ENCODE data around the gene SLN.

SLN gene

DNA sequence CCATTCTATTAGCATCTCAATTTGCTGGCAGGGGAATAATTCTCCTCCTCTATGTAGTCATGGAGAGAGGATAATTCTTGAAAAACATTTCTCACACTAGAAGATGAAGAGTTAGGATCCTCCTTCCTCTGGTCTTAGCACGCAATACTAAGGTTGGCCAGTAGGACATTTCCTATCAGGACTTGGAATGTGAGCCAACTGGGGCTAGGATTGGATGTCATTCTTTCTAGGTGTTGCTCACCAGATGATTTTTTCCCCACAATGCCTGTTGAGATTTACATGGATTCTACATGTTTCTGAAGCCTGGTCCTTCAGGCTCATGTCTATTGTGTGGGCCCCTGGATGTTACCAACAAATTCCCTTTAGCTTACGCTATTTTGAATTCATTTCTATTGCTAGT lies 28.0 kb downstream of the SLN start:
- peaks cover 3 to 5% of the 10 kb centered on the region in 2 donors for H3K4me1 Mint-ChIP-seq
- H3K4me3 Mint-ChIP-seq: no peak overlapping the region
- H3K9me3 Mint-ChIP-seq: no peaks in the 10 kb centered on the region
- DNase-seq: no peak
- no peaks in the 10 kb centered on the region for H3K36me3 Mint-ChIP-seq
- peaks cover 8 to 10% of the 10 kb centered on the region in 2 donors for H3K27me3 Mint-ChIP-seq
- ATAC-seq (replicated peaks): no peak
- no peak overlapping the region for H3K27ac Mint-ChIP-seq

DNA sequence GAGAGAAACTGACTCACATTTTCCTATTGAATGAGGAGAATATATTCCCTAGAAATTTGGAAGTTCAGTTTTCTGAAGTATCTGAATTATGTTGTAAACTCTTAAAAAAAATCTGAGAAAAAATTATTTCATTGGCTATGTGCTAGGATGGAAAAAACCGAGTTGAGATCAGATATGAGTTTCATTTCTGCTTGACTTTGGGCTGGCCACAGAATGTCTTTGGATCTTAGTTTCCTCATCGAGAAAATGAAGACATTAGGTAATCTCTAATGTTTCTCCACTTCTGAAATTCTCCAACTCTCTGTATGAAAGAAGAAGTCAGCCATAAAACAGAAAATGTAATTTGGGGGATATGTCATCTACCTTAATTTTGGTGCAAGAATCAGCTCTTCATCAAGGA lies 28.8 kb downstream of the SLN start:
- ATAC-seq (replicated peaks) (no peak), DNase-seq (no peak)
- Mint-ChIP-seq H3K4me1 (peaks cover 3 to 5% of the 10 kb centered on the region in 2 donors), H3K36me3 (no peaks in the 10 kb centered on the region), H3K4me3 (no peak overlapping the region), H3K27ac (no peak overlapping the region), H3K9me3 (no peaks in the 10 kb centered on the region), H3K27me3 (peaks cover 11 to 13% of the 10 kb centered on the region in 2 donors)

DNA sequence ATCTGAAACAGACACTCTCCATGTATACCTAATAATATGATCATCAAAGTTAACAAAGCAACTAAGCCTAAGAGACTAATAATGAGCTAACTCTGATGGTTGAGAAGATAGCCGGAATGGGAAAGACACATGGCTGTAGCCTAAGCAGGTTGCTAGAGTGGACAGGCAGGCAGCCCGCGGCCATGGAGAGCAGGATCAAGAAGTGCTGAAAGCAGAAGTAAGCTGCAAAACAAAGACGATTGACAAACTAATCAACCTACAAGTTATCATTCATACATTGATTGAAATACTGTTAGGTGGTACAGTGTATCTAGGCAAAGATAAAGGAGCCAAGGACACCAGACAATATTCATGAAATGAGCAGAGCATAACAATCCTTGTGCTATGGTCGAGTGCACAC lies 29.3 kb downstream of the SLN start:
- H3K4me3 Mint-ChIP-seq: no peak overlapping the region
- no peaks in the 10 kb centered on the region for H3K9me3 Mint-ChIP-seq
- H3K27ac Mint-ChIP-seq: no peak overlapping the region
- DNase-seq (no peak), ATAC-seq (replicated peaks) (no peak)
- peaks cover 8 to 13% of the 10 kb centered on the region in 2 donors for H3K27me3 Mint-ChIP-seq
- H3K4me1 Mint-ChIP-seq: peaks cover 3 to 5% of the 10 kb centered on the region in 2 donors
- no peaks in the 10 kb centered on the region for H3K36me3 Mint-ChIP-seq

DNA sequence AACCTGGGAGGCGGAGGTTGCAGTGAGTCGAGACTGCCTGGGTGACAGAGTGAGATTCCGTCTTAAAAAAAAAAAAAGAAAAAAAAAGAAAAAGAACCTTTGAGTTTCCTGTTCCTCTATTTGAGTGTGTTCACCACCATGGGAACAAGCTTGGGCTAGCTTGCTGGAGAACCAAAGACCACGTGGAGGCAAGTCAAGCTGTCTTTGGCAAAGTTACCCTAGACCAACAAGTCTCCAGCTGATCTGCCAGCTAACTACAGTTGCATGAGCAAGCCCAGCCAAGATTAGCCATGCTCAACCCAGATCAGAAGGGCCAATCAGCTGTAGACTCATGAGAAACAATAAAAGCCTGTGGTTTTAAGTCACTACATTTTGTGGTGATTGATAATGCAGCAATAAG lies 29.7 kb downstream of the SLN start:
- peaks cover 3 to 5% of the 10 kb centered on the region in 2 donors for H3K4me1 Mint-ChIP-seq
- no peak overlapping the region for H3K27ac Mint-ChIP-seq
- ATAC-seq (replicated peaks) (no peak), DNase-seq (no peak)
- no peaks in the 10 kb centered on the region for H3K9me3 Mint-ChIP-seq
- H3K27me3 Mint-ChIP-seq: peaks cover 5 to 13% of the 10 kb centered on the region in 2 donors
- no peaks in the 10 kb centered on the region for H3K36me3 Mint-ChIP-seq
- H3K4me3 Mint-ChIP-seq: no peak overlapping the region

DNA sequence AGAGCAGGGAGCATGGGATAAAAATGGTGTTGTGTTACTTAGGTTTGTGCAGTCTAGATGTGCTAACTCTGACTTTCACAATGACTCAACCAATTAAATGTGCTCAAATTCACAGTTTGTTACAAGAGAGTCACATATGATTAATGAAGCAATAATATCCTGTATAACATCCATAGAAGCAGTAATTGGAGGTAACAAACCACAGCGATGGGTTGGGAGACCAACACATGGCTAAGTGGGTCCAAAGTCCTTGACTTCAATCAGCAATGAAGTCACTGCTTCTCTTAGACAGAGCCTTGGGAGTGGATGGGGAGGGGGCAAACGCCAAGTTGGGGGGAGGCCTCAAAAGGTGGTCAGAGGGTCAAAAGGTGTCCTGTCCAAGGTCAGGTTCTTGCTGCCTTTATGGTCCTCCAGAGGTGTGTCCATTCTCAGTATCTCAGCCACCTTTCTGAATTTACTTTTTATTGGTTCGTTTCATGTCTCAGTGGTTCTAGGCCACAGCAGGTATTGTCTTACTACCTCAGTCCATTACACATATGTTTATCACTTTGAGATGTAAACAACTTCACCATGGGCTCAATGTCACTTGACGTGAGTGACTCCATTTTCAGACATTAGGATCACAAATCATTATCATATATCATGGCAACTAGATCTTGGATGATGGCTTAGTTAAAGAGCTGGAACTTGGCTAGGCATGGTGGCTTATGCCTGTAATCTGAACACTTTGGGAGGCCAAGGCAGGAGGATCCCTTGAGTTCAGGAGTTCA lies 32.4 kb downstream of the SLN start:
- Mint-ChIP-seq H3K27me3 (peaks cover 8 to 24% of the 10 kb centered on the region in 2 donors), H3K4me1 (peaks cover 3 to 5% of the 10 kb centered on the region in 2 donors), H3K36me3 (no peaks in the 10 kb centered on the region), H3K4me3 (no peak overlapping the region), H3K9me3 (no peaks in the 10 kb centered on the region), H3K27ac (no peak overlapping the region)
- ATAC-seq (replicated peaks): no peak
- no peak for DNase-seq

DNA sequence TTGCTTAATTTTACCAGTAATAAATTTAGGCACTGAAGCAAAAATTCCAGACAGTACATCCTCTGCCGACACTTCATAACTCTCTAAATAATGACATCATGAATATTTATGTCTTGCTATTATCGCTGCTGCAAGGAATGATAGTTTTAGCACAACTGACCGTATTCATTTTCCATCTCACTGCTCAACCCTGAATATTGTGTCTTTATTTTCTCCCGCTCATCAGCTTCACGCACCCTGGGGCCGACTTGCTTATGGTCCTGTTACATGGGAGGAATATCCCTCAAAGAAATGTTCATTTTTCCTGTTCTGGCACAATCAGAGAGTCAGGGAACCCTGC lies 33.3 kb downstream of the SLN start:
- H3K4me1 Mint-ChIP-seq: peaks cover 3 to 5% of the 10 kb centered on the region in 2 donors
- no peak for ATAC-seq (replicated peaks)
- H3K9me3 Mint-ChIP-seq: no peaks in the 10 kb centered on the region
- no peaks in the 10 kb centered on the region for H3K36me3 Mint-ChIP-seq
- H3K27ac Mint-ChIP-seq: no peak overlapping the region
- peaks cover 13 to 21% of the 10 kb centered on the region in 2 donors for H3K27me3 Mint-ChIP-seq
- H3K4me3 Mint-ChIP-seq: no peak overlapping the region
- DNase-seq: no peak

DNA sequence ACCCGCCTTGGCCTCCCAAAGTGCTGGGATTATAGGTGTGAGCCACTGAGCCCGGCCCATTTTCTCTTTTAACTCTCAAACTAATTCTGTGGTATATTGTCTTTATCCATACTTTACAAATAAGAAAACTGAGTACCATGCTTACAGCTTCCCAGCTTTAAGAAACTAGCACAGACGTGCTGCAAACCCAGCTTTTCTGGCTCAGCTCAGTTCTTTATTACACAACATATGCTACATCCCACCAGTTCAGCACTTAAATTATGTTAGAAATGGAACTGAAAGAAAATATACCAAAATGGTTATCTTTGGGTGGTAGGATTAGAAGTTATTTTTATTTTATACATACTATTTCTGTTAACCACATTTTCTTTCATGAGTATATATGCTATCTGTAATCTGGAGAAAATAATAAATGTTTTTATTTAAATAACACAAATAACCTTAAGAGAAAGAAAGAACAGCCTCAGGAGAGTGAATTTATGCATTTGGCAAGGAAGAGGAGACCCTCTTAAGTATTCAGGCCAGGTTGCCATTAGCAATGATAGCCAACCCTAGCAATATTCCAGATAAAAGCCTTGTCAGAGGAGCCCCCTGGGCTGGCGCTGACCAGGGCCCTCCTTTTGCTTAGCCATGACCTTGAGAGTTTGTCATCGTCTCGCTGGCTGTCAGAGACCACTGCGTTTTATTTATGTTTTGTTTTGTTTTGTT lies 33.8 kb downstream of the SLN start:
- no peak overlapping the region for H3K4me3 Mint-ChIP-seq
- H3K27ac Mint-ChIP-seq: no peak overlapping the region
- H3K36me3 Mint-ChIP-seq: no peaks in the 10 kb centered on the region
- DNase-seq (no peak), ATAC-seq (replicated peaks) (no peak)
- H3K4me1 Mint-ChIP-seq: peaks cover 3 to 5% of the 10 kb centered on the region in 2 donors
- no peaks in the 10 kb centered on the region for H3K9me3 Mint-ChIP-seq
- H3K27me3 Mint-ChIP-seq: peaks cover 13 to 21% of the 10 kb centered on the region in 2 donors

DNA sequence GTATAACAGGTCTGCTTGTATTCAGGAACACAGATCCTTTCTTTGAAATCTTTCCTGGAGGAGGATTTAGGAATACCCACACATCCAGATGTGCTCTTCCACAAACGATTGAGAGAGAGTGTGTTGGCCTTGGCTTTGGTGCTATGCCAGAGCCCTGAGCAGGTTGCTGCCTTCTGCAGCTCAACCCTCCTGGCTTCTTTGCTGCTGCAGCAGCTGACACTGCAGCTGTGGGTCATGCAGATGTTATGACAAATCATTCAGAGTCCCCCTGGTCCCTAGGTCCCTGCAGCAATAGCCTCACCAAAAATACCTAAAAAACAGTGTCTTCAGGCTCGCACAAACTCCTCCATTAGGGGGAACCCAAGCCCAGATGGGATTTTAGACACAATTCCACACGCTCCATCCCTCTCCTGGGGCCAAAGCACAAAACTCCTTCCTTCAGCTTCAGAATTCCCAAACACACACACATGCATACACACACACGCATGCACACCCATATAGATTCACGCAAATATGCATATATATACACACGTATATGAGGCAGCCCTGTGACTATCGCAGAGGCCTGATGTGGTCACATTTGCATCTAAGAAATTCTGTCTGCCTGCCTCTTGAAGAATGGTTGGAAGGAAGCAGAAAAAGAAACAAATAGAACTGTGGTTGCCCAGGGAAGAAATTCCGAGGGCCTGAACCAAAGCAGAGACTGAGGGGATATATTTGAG lies 35.4 kb downstream of the SLN start:
- Mint-ChIP-seq H3K36me3 (peaks cover 0 to 2% of the 10 kb centered on the region in 2 donors), H3K4me3 (no peak overlapping the region), H3K27me3 (peaks cover 20 to 24% of the 10 kb centered on the region in 2 donors), H3K27ac (no peak overlapping the region), H3K4me1 (no peaks in the 10 kb centered on the region), H3K9me3 (peaks cover 0 to 2% of the 10 kb centered on the region in 2 donors)
- DNase-seq (no peak), ATAC-seq (replicated peaks) (no peak)

DNA sequence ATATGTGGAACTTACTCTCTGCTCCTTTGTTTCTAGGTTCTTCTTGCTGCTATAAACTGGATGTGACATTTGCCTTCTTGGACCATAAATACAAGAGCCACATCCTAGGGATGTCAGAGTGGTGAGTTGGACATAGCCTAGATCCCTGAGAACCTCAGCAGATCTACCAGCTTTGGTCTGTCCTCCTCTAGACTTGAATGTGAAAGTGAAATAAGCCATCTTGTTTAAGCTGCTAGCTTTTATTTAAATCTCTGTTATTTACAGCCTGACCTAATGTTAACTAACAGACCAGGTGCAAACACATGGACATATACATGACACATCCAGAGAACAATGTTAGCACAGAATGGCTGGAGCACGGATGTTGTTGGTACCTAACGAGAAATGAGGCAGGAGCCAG lies 36.0 kb downstream of the SLN start:
- no peak for DNase-seq

DNA sequence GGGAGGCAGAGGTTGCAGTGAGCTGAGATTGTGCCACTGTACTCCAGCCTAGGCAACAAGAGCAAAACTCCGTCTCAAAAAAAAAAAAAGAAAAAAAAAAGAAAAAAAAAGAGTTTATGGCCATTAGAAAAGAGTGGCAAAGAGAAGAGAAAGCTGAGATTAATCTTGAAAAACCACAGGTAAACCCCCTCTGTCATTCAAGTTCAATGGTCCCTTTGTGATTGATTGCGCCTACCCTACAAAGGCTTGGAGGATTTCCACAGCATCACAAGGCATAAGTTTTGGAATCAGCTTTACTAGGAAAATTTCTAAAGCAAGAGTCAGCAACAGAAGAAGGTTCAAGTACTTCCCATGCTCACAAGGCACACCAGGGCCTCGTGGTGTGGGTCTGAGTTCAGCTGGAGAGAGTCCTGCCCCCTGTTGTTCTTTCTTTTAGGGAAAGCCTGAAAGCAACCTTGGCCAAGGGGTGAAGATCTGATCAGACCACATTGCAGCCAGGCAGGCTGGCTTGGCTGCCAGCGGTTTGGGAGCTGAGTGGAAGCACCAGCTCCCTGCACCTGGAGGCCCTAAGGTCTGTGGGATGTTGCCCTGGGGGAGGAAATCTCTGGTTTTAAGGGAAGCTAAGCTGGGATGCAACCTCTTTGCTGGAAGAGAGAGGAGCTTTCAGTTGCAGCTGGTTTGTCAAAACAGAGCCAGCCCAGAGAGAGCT lies 41.8 kb downstream of the SLN start:
- no peak for ATAC-seq (replicated peaks)
- DNase-seq: no peak
- Mint-ChIP-seq H3K4me1 (no peaks in the 10 kb centered on the region), H3K27ac (no peak overlapping the region), H3K27me3 (peaks cover 7 to 40% of the 10 kb centered on the region in 2 donors), H3K9me3 (peaks cover 0 to 2% of the 10 kb centered on the region in 2 donors), H3K36me3 (peaks cover 0 to 2% of the 10 kb centered on the region in 2 donors), H3K4me3 (no peak overlapping the region)

More for the DNA sequence above, 36.0 kb downstream of the SLN start:
- Mint-ChIP-seq H3K27ac (no peak overlapping the region), H3K9me3 (peaks cover 0 to 2% of the 10 kb centered on the region in 2 donors), H3K4me1 (no peaks in the 10 kb centered on the region), H3K36me3 (peaks cover 0 to 2% of the 10 kb centered on the region in 2 donors), H3K4me3 (no peak overlapping the region), H3K27me3 (peaks cover 26 to 28% of the 10 kb centered on the region in 2 donors)
- ATAC-seq (replicated peaks): no peak

DNA sequence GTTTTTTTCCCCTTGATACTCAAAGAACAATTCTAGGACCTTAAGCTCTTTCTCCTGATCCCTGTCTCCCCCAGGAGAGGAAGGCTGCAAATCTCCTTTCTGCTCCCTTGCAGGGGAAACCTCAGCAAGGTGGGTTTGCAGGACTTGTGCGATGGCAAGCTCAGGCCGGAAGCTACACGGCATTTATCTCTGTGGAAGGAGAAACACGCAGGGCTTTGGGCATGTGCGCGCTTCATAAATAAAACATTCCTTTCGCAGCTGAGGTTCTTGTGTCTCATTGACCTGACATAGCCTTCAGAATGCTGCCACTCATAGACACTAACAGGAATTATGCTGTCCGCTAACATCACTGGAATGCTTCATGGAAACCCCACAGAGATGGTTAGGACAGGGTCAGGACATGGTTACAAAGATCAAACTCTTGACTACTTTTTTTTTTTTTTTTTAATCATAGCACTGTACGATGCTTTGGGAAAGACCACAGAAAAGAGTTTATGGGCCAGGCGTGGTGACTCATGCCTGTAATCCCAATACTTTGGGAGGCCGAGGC lies 42.6 kb downstream of the SLN start:
- peaks cover 0 to 2% of the 10 kb centered on the region in 2 donors for H3K9me3 Mint-ChIP-seq
- no peak for DNase-seq
- H3K4me1 Mint-ChIP-seq: no peaks in the 10 kb centered on the region
- peaks cover 0 to 2% of the 10 kb centered on the region in 2 donors for H3K36me3 Mint-ChIP-seq
- H3K27ac Mint-ChIP-seq: no peak overlapping the region
- H3K27me3 Mint-ChIP-seq: peaks cover 7 to 36% of the 10 kb centered on the region in 2 donors
- no peak for ATAC-seq (replicated peaks)
- no peak overlapping the region for H3K4me3 Mint-ChIP-seq

DNA sequence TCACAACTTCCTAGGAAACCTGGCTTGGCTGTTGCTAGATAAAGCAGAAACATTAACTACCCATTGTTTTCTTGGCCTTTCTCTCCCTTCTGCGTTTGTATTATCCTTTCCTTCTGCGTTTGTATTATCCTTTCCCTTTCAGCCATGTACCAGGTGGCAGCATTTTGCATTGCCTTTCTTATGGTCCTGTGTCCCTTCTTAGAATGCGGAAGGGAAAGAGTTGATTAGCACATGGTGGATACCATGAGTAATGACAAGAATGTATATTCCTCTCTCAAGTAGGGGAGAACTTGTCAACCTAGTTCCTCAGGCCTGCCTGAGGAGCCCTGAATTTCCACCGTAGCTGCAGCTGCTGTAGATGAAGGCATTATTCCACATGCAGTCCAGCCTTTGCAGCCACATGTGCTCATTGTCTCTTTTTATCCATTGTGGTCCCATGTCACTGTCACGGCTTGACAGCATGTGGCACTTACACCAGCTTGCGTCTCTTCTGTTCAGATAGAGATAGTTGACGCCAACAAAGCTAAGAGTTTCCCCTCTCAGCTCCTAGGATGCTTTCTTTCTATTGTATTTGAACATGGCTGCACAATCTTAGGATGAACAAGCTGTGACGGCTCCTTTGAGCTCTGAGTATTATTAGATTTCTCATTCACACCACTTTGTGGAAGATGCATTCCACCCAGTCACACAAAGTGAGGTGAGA lies 44.8 kb downstream of the SLN start:
- H3K4me1 Mint-ChIP-seq: no peaks in the 10 kb centered on the region
- peaks cover 4 to 25% of the 10 kb centered on the region in 2 donors for H3K27me3 Mint-ChIP-seq
- H3K4me3 Mint-ChIP-seq: no peak overlapping the region
- no peak for ATAC-seq (replicated peaks)
- no peaks in the 10 kb centered on the region for H3K36me3 Mint-ChIP-seq
- no peak overlapping the region for H3K27ac Mint-ChIP-seq
- DNase-seq: no peak
- H3K9me3 Mint-ChIP-seq: no peaks in the 10 kb centered on the region

DNA sequence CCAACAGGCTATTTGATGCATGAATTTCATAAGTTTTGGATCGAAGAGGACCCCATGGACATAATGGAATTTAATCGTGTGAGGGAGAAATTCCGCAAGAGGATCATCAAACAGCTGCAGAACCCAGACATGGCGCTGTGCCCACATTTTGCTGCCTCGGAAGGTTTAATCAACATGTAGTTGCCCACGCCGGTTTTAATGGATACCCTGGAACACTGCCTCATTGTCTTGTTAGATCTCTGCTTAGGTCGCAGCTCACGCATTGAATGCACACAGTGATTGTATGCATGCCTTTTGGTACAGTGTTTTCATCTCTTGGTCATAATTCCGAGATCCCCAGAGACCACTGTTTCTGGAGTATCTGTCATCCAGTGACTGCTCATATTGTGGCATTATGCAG lies 46.8 kb downstream of the SLN start:
- Mint-ChIP-seq H3K4me3 (no peak overlapping the region), H3K36me3 (no peaks in the 10 kb centered on the region), H3K4me1 (no peaks in the 10 kb centered on the region), H3K9me3 (no peaks in the 10 kb centered on the region), H3K27me3 (peaks cover 4 to 18% of the 10 kb centered on the region in 2 donors), H3K27ac (no peak overlapping the region)
- no peak for ATAC-seq (replicated peaks)
- no peak for DNase-seq
